CD1c-positive myeloid dendritic cell (primary cell): ENCODE data around the gene GALR3.

Experiments
- DNase-seq: peaks from one replicate; pipeline ENCODE4 v3.0.0-alpha.2; 2016; ENCODE audit errors: extremely low spot score

The GALR3 gene

GRCh38 chr22:37824674-37825641 is 1.8 kb downstream of the GALR3 start:
- DNase-seq, result peak; percentile 41

- no peak for DNase-seq
These were observed 3.9 kb downstream of the GALR3 start for GRCh38 chr22:37827056-37827455.

- no peak for DNase-seq
These were observed 7.1 kb downstream of the GALR3 start for GRCh38 chr22:37830093-37830842.

GRCh38 chr22:37831472-37831871 is 8.3 kb downstream of the GALR3 start:
- DNase-seq, result no peak

GRCh38 chr22:37832022-37832857 is 9.1 kb downstream of the GALR3 start:
- DNase-seq, result no peak

GRCh38 chr22:37842015-37842793 is 19.0 kb downstream of the GALR3 start:
- DNase-seq, result no peak

- no peak for DNase-seq
These were observed 20.5 kb downstream of the GALR3 start for GRCh38 chr22:37843741-37844089.

GRCh38 chr22:37844904-37845329 is 21.7 kb downstream of the GALR3 start:
- peak; percentile 32 for DNase-seq

- no peak for DNase-seq
These were observed 23.3 kb downstream of the GALR3 start for GRCh38 chr22:37846433-37846832.

- DNase-seq, result peak; percentile 35
These were observed 25.5 kb downstream of the GALR3 start for GRCh38 chr22:37848587-37849088.

- peak; percentile 95 for DNase-seq
These were observed 26.0 kb downstream of the GALR3 start, which contains the start of gene EIF3L for GRCh38 chr22:37849089-37849751. TSS of gene EIF3L (plus strand) at chr22:37849419. CDS start at chr22:37849450, 31 bp downstream.

- DNase-seq, result no peak
These were observed 27.6 kb downstream of the GALR3 start for GRCh38 chr22:37850801-37851200.

- DNase-seq, result no peak
These were observed 29.2 kb downstream of the GALR3 start for GRCh38 chr22:37852418-37852817.

- no peak for DNase-seq
These were observed 31.8 kb downstream of the GALR3 start for GRCh38 chr22:37854946-37855345.

GRCh38 chr22:37855462-37855861 is 32.3 kb downstream of the GALR3 start:
- no peak for DNase-seq

GRCh38 chr22:37860796-37861421 is 37.7 kb downstream of the GALR3 start:
- no peak for DNase-seq

GRCh38 chr22:37862570-37863325 is 39.6 kb downstream of the GALR3 start:
- DNase-seq, result no peak

GRCh38 chr22:37865510-37865909 is 42.3 kb downstream of the GALR3 start:
- no peak for DNase-seq

GRCh38 chr22:37870273-37870672 is 47.1 kb downstream of the GALR3 start:
- DNase-seq, result no peak
